Memory B cell (primary cell): ENCODE data around the gene EPAS1.
A peak's percentile ranks its signal among the peaks of the same experiment; 100 is the strongest.

Source experiments
- ATAC-seq: fragments of 150-1000 bp; cut with Tn5 transposase; 2 replicates; pipeline ENCODE4 v1.10.0; 2021; ENCODE audit warnings: low read depth, mild to moderate bottlenecking, moderate library complexity
- DNase-seq, 2 donors: peaks; one replicate each; pipeline ENCODE4 v3.0.0; 2022; ENCODE audit warnings: low spot score in 2 of 2
- H3K27ac Mint-ChIP-seq: one replicate; pipeline ENCODE4 v1.8.0; 2022; ENCODE audit warnings: mild to moderate bottlenecking, moderate library complexity, mixed read lengths
- H3K27me3 Mint-ChIP-seq: one replicate; pipeline ENCODE4 v1.8.0; 2022; ENCODE audit warnings: mixed read lengths
- H3K36me3 Mint-ChIP-seq: one replicate; pipeline ENCODE4 v1.8.0; 2022; ENCODE audit warnings: mild to moderate bottlenecking, mixed read lengths
- H3K4me1 Mint-ChIP-seq: one replicate; pipeline ENCODE4 v1.8.0; 2022; ENCODE audit warnings: mixed read lengths
- H3K4me3 Mint-ChIP-seq: one replicate; pipeline ENCODE4 v1.8.0; 2022; ENCODE audit warnings: mild to moderate bottlenecking, moderate library complexity, mixed read lengths
- H3K9me3 Mint-ChIP-seq: one replicate; pipeline ENCODE4 v1.8.0; 2022; ENCODE audit warnings: mixed read lengths

Gene EPAS1

DNA sequence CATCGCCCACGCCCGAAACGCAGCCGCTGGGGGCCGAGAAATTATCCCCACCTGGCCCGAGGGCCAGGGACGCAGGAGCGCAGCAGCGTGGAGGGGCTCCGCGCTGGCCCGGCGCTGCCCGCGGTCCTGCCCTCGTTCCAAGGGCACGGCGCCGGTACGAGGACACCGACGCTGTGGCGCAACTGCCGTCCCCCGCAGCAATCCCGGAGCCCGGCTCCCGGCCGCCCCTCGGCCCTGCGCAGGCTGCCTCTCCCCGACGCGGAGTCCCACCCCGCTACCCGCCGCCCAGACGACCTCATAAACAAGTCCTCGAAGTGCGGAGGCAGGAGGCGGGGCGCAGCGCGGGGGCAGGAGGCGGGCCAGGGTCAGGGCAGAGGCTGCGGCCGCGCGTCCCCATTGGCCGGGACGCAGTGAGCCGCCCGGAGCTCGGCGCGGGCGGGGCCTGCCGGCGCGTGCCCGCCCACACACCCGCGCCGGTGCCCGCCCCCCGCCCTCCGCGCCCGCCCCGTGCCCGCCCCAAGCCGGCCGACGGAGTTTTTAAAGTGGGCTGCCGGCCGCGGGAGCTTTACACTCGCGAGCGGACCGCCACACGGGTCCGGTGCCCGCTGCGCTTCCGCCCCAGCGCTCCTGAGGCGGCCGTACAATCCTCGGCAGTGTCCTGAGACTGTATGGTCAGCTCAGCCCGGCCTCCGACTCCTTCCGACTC, at the start of gene EPAS1:
Gene EPAS1 (plus strand): TSS at position 568 of the 706 bp plus-strand sequence. CDS start 505 bp downstream, outside the sequence.
- Mint-ChIP-seq H3K4me3 (peak within 1 kb of the TSS; percentile 93), H3K36me3 (no peaks in the 10 kb centered on the region), H3K27me3 (peaks cover 25% of the 10 kb centered on the region), H3K27ac (peak within 1 kb of the TSS; percentile 20), H3K4me1 (peaks cover 20% of the 10 kb centered on the region), H3K9me3 (no peaks in the 10 kb centered on the region)
- peak; percentile 50 to 52 for DNase-seq
- ATAC-seq, result peak; percentile 84

DNA sequence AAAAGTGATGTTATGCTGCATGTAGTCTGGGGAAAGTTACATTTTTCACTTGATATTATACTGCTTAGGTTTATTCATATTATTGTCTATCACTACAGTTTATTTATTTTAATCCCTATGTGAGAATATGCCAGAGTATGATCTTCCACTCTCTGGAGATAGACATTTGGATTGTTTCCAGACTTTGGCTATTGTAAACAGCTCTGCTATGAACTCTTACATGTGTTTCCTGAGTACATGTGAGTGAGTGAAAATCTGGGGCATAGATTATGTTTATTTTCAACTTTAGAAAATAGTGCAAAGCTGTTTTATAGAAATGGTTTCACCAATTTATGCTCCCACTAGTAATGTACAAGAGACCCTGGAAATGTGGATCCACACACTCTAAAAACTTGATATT, 49.0 kb upstream of the EPAS1 start:
- Mint-ChIP-seq H3K9me3 (no peaks in the 10 kb centered on the region), H3K4me1 (no peaks in the 10 kb centered on the region), H3K27me3 (peaks cover 8% of the 10 kb centered on the region), H3K4me3 (no peak overlapping the region), H3K27ac (no peak overlapping the region), H3K36me3 (no peaks in the 10 kb centered on the region)
- DNase-seq (no peak), ATAC-seq (no peak)

DNA sequence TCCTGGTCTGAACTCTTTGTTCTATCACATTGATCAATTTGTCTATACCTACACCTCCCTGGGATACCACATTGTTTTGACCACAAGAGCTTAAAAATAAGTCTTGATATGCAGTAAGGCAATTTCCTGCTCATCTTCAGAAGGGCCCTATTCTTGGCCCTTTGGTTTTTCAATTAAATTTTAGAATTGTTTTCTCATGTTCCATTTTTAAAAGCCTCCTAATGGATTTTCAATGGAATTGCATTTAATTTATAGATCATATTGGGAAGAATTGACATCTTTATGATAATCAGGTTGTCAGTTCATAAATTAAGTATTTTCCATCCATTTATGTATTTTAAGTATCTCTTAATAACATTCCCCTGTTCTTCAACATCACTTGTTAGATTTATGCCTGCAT, 47.6 kb upstream of the EPAS1 start:
- no peak for ATAC-seq
- H3K9me3 Mint-ChIP-seq, result no peaks in the 10 kb centered on the region
- no peak overlapping the region for H3K27ac Mint-ChIP-seq
- no peaks in the 10 kb centered on the region for H3K36me3 Mint-ChIP-seq
- no peak overlapping the region for H3K4me3 Mint-ChIP-seq
- no peak for DNase-seq
- H3K4me1 Mint-ChIP-seq, result no peaks in the 10 kb centered on the region
- peaks cover 8% of the 10 kb centered on the region for H3K27me3 Mint-ChIP-seq

DNA sequence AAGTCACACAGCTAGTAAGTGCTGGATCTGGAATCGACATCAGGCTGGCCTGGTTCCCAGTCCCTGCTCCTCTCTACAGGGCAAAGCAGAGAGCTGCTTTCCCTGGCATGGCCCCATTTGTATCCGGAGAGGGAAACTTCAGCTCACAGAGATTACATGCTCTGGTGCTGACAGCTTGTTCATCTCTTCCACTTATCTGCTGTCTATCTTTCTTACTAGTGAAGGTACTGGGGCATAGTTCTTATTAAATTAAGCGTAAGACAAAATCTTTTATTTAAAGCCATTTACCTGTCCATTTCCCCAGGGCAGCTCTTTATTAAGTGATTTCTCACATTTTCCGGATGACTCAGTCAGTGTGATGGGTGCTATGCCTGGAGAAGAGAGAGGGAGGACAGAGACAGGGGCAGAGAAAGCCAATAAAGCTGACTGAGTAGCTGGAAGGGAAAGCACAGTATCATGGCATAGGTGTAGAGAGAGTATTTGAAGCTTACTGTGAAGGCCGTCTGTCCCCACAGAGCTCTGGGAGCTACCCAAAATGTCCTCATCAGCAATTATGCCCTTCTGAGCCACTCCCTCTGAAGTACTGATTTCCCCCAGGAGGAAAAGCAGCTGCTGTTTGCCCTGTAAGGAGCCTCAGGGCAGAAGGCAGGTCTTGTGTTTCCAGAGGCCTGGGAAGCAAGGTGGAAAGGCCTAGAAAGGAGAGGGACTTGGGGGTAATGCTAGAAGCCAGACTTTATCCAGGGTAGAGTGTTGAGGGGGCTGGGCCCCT, 44.1 kb upstream of the EPAS1 start:
- H3K27ac Mint-ChIP-seq, result no peak overlapping the region
- DNase-seq (no peak), ATAC-seq (no peak)
- peaks cover 8% of the 10 kb centered on the region for H3K27me3 Mint-ChIP-seq
- no peaks in the 10 kb centered on the region for H3K36me3 Mint-ChIP-seq
- H3K9me3 Mint-ChIP-seq, result no peaks in the 10 kb centered on the region
- H3K4me3 Mint-ChIP-seq, result no peak overlapping the region
- no peaks in the 10 kb centered on the region for H3K4me1 Mint-ChIP-seq

DNA sequence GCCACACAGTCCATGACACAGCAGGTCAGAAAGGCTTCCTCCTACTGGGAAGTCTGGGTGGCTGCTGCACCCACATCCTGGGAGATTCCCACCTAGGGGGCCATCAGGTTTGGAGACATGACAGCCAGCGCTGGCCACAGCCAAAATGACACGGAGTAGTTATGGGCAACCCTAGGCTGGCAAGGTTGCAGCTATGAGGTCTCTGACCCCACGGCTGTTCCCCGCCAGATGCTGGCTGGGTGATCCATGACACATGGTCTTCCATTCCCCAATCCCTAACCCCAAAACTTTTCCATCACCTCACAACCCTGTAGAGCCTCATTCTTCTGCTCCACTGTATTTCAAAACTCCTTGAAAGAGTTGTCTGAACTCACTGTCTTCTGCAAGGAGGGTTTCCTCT, 42.7 kb upstream of the EPAS1 start:
- Mint-ChIP-seq H3K4me1 (no peaks in the 10 kb centered on the region), H3K4me3 (no peak overlapping the region), H3K9me3 (no peaks in the 10 kb centered on the region), H3K27me3 (peaks cover 6% of the 10 kb centered on the region), H3K27ac (no peak overlapping the region), H3K36me3 (no peaks in the 10 kb centered on the region)
- no peak for ATAC-seq
- DNase-seq, result no peak

DNA sequence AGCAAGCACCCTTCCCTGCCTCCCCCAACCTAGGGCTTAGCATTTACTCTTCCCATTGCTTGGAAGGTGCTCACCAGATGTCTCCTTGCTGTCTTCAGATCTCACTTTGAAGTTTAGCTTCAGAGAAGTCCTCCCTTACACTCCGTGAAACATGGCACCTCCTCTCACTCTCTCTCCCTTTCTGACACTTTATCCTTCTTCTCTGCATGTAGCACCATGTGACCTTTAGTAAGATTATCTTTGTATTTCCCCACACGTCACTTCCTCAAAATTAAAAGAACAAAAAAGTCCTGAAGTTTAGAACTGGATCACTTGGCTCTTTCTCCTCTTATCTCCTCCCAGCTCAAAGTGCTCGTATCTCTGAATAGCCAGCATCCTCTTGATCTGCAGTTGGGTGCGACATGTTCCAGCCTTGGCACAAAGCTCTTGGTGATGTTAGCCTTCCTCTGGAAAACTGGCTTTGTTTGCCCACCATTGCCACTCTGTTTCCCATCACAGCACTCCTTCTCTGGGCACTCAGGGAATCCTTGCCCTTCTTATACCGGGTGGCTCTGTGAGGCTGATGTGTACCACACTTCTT, 40.6 kb upstream of the EPAS1 start:
- H3K27me3 Mint-ChIP-seq, result peaks cover 4% of the 10 kb centered on the region
- DNase-seq (no peak), ATAC-seq (no peak)
- no peak overlapping the region for H3K4me3 Mint-ChIP-seq
- no peaks in the 10 kb centered on the region for H3K4me1 Mint-ChIP-seq
- H3K9me3 Mint-ChIP-seq, result no peaks in the 10 kb centered on the region
- no peak overlapping the region for H3K27ac Mint-ChIP-seq
- no peaks in the 10 kb centered on the region for H3K36me3 Mint-ChIP-seq

DNA sequence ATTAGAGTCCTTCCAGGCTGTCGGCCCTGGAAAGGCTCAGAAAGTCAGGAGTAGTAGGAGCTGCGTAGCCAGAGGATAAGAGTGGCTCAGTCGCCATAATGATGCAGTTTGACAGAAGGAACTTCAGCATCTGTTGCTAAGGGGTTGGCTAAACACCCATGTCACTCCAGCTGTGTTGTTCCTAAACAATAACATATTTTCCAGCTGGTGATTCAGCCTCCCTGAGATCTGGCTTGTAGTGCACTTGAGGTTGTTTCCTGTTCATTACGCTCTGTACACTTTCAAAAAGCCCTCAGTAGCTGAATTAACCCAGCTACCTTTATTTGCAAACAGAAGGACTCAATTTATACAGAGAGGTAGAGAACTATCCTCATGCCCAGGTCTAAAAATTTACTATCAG, 39.7 kb upstream of the EPAS1 start:
- H3K9me3 Mint-ChIP-seq, result no peaks in the 10 kb centered on the region
- peaks cover 4% of the 10 kb centered on the region for H3K27me3 Mint-ChIP-seq
- no peaks in the 10 kb centered on the region for H3K36me3 Mint-ChIP-seq
- H3K4me1 Mint-ChIP-seq, result no peaks in the 10 kb centered on the region
- H3K27ac Mint-ChIP-seq, result no peak overlapping the region
- ATAC-seq (no peak), DNase-seq (no peak)
- H3K4me3 Mint-ChIP-seq, result no peak overlapping the region

DNA sequence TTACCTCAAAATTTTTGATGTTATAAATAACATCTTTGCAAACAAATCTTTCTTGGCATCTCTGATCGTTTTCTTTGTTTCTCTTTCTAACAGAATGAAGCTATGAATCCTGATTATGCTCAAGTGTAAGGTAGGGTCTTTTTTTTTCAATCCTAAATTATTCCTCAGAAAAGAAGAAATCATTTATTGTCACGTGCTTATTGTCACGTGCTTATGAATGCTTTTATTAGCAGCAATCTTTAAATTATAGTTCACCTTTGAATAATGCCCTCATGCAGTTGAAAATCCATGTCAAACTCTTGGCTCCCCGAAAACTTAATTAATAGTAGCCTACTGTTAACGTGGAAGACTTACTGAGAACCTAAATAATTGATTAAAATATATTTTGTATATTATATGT, 39.2 kb upstream of the EPAS1 start:
- H3K27ac Mint-ChIP-seq, result no peak overlapping the region
- peaks cover 4% of the 10 kb centered on the region for H3K27me3 Mint-ChIP-seq
- no peaks in the 10 kb centered on the region for H3K4me1 Mint-ChIP-seq
- no peak overlapping the region for H3K4me3 Mint-ChIP-seq
- no peaks in the 10 kb centered on the region for H3K9me3 Mint-ChIP-seq
- DNase-seq (no peak), ATAC-seq (no peak)
- H3K36me3 Mint-ChIP-seq, result no peaks in the 10 kb centered on the region

DNA sequence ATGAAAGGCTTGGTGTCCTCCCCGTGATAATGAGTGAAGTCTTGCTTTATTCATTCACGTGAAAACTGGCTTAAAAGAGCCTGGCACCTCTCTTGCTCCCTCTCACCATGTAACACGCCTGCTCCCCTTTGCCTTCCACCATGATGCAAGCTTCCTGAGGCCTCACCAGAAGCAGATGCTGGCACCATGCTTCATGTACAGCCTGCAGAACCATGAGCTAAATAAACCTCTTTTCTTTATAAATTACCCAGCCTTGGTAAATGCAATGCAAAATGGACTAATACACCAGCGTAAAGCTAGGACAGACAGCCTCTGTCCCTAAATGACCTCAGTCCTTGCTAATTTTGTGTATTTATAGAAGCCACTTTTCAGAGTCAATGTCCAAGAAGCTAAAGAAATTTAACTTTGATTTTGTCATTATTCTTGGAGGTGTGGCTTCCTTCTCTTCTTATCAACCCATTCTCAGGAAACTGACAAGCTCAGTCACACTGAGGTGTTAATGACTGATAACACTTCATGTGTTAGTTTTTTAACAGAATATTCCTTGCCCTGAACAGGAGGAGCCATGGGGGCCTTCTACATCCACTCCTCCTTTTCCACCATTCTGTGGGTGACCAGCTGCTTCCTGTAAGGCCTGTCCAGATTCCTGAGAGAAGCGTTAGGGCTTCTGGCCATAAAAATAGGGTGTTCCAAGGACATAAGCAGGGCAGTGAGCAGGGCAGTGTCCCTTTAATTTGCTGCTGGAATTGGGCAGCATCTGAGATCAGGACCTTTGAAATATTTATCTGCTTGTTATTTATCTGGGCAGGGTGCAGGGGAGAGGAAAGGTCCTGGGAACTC, 38.0 kb upstream of the EPAS1 start:
- DNase-seq, result no peak
- no peaks in the 10 kb centered on the region for H3K4me1 Mint-ChIP-seq
- no peak for ATAC-seq

DNA sequence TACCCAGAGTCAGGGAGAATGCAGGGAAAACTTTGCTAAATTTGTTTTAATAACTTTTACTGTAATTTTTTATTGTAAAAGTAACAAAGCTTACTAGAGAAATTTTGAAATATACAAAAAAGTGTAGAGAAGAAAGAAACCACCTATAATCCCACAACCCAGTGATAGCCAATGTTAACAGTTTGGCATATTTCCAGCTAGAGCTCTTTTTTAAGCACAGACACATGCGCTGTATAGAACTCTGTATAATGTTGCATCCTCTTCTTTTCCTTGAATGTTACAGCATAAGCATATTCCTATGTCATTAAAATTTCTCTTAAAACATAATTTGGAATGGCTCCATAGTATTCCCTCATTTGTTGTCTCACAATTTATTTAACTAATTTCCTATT, 37.4 kb upstream of the EPAS1 start:
- Mint-ChIP-seq H3K27ac (no peak overlapping the region), H3K9me3 (no peaks in the 10 kb centered on the region), H3K27me3 (peaks cover 8% of the 10 kb centered on the region), H3K4me1 (no peaks in the 10 kb centered on the region), H3K4me3 (no peak overlapping the region), H3K36me3 (peaks cover 1% of the 10 kb centered on the region)
- ATAC-seq (no peak), DNase-seq (no peak)

More for the DNA sequence above, 38.0 kb upstream of the EPAS1 start:
- no peak overlapping the region for H3K4me3 Mint-ChIP-seq
- H3K27me3 Mint-ChIP-seq, result peaks cover 7% of the 10 kb centered on the region
- H3K27ac Mint-ChIP-seq, result no peak overlapping the region
- peaks cover 1% of the 10 kb centered on the region for H3K36me3 Mint-ChIP-seq
- no peaks in the 10 kb centered on the region for H3K9me3 Mint-ChIP-seq

DNA sequence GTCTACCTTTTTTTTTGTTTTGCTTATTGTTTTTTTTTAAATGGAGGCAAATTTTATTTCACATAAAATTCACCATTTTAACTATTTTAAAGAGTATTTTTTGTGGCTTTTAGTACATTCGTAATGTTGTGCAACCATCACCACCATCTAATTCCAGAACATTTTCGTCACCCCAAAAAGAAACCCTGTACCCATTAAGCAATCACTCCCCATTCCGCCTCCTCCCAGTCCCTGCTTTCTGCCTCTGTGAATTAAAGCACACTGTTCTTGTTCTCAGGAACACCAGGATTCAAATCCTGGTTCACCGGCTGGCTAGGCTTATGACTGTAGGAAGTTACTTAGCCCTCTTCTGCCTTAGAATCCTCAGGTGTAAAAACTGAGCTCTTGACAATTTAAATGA, 36.9 kb upstream of the EPAS1 start:
- ATAC-seq (no peak), DNase-seq (no peak)
- no peaks in the 10 kb centered on the region for H3K4me1 Mint-ChIP-seq
- H3K4me3 Mint-ChIP-seq, result no peak overlapping the region
- H3K9me3 Mint-ChIP-seq, result no peaks in the 10 kb centered on the region
- H3K27me3 Mint-ChIP-seq, result peaks cover 8% of the 10 kb centered on the region
- no peak overlapping the region for H3K27ac Mint-ChIP-seq
- H3K36me3 Mint-ChIP-seq, result peaks cover 1% of the 10 kb centered on the region

DNA sequence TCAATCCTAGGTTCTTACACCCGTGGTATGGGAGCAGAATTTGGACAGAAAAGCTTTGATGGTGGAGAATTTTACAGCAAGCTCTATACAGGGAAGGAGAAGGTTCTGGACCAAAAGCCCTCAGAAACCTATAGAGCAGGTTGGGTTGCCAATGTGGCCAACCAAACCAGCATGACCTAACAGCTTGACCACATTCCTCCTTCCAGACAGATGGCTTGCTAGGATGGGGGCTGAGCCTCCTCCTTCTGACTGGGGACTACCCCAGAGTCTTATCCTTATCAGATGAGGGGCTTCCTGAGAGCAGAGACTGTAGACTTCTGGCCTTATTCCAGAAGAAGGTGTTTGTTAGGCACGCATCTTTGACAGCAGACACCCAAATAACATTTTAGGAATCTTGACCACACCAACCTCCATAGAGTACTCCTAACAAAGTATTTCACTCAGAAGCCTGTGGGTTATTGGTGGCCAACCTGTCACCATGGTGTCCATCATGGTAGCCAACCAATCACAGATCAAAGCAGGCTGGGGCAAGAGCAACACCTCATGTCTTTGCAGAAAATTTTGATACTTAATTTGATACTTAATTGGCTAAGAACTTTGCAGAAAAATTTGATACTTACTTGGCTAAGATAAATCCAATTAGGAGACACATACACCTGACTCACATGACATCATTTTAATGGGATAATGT, 34.8 kb upstream of the EPAS1 start:
- H3K4me1 Mint-ChIP-seq, result peaks cover 2% of the 10 kb centered on the region
- no peaks in the 10 kb centered on the region for H3K9me3 Mint-ChIP-seq
- H3K27me3 Mint-ChIP-seq, result peaks cover 8% of the 10 kb centered on the region
- H3K27ac Mint-ChIP-seq, result no peak overlapping the region
- H3K36me3 Mint-ChIP-seq, result peaks cover 1% of the 10 kb centered on the region
- no peak for DNase-seq
- no peak for ATAC-seq
- no peak overlapping the region for H3K4me3 Mint-ChIP-seq

DNA sequence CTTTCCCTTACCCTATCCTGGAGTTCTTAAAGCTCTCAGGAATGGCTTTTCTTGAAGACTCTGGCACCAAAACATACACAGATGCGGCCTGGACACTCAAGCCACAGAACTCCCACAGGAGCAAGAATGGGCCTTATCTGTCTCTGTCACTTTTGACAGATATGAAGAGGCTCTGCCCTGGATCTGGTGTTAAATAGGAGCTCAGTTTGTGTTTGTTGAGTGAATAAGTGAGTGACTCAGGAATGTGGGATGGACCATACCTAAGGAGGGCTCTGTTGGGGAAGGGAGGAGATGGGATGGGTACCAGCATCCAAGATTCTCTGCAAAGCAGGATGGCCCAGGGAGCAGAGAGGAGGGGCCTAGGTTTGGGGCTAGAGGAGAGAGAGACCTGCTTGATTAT, 33.9 kb upstream of the EPAS1 start:
- Mint-ChIP-seq H3K27ac (no peak overlapping the region), H3K27me3 (peaks cover 8% of the 10 kb centered on the region), H3K36me3 (peaks cover 1% of the 10 kb centered on the region), H3K9me3 (no peaks in the 10 kb centered on the region), H3K4me1 (peaks cover 7% of the 10 kb centered on the region), H3K4me3 (no peak overlapping the region)
- no peak for DNase-seq
- ATAC-seq, result no peak
